H9 (cell line): ENCODE measurements around the gene PROM1. TPM values are rescaled to one million over a fixed set of nuclear protein-coding genes. Genes with fewer than 3 reads are reported as not detected.

ENCODE experiments used
- DNase-seq: peaks from one replicate; pipeline ENCODE4 v3.0.0-alpha.2; 2017
- H2AFZ ChIP-seq: one replicate; pipeline ENCODE4 v1.6.1; 2013; ENCODE audit warnings: mild to moderate bottlenecking, low read length, control low read depth, moderate library complexity
- H2AK5ac ChIP-seq: 2 replicates; pipeline ENCODE4 v1.6.1; 2013; ENCODE audit warnings: low read length, control low read depth, mixed read lengths; ENCODE audit not compliant: insufficient read length
- H2BK120ac ChIP-seq: one replicate; pipeline ENCODE4 v1.6.1; 2013; ENCODE audit warnings: low read depth, mild to moderate bottlenecking, low read length, control low read depth, inconsistent platforms; ENCODE audit not compliant: poor library complexity, severe bottlenecking
- H2BK12ac ChIP-seq: 2 replicates; pipeline ENCODE4 v1.6.1; 2013; ENCODE audit warnings: low read length, control low read depth, mixed read lengths, low read depth; ENCODE audit not compliant: insufficient read length
- H2BK15ac ChIP-seq: 2 replicates; pipeline ENCODE4 v1.6.1; 2013; ENCODE audit warnings: low read depth, low read length, control low read depth
- H2BK20ac ChIP-seq: one replicate; pipeline ENCODE4 v1.6.1; 2013; ENCODE audit warnings: low read depth, mild to moderate bottlenecking, low read length, control low read depth, inconsistent platforms; ENCODE audit not compliant: poor library complexity, severe bottlenecking
- H2BK5ac ChIP-seq: 2 replicates; pipeline ENCODE4 v1.6.1; 2013; ENCODE audit warnings: low read length, control low read depth, mixed read lengths; ENCODE audit not compliant: insufficient read length
- H3K14ac ChIP-seq: 2 replicates; pipeline ENCODE4 v1.6.1; 2013; ENCODE audit warnings: low read length, control low read depth; ENCODE audit not compliant: insufficient read depth
- H3K18ac ChIP-seq: 2 replicates; pipeline ENCODE4 v1.6.1; 2013; ENCODE audit warnings: low read depth, mild to moderate bottlenecking, mixed read lengths, low read length, control low read depth; ENCODE audit not compliant: insufficient read length
- H3K23ac ChIP-seq: 2 replicates; pipeline ENCODE4 v1.6.1; 2013; ENCODE audit warnings: low read length, control low read depth, mixed read lengths, low read depth; ENCODE audit not compliant: insufficient read length
- H3K23me2 ChIP-seq: 2 replicates; pipeline ENCODE4 v1.6.1; 2013; ENCODE audit warnings: low read depth, mild to moderate bottlenecking, mixed read lengths, low read length, control low read depth; ENCODE audit not compliant: insufficient read length, poor library complexity, severe bottlenecking
- H3K27ac ChIP-seq: 2 replicates; pipeline ENCODE4 v1.5.1; 2013; ENCODE audit warnings: low read length, control low read depth, mixed read lengths, low read depth; ENCODE audit not compliant: insufficient read length
- H3K27me3 ChIP-seq: 2 replicates; pipeline ENCODE4 v1.6.1; 2013; ENCODE audit warnings: low read length, control low read depth, inconsistent platforms; ENCODE audit not compliant: insufficient read depth
- H3K4ac ChIP-seq: 2 replicates; pipeline ENCODE4 v1.6.1; 2013; ENCODE audit warnings: low read depth, mild to moderate bottlenecking, control low read depth, inconsistent platforms, low read length, moderate library complexity
- H3K4me1 ChIP-seq: 2 replicates; pipeline ENCODE4 v1.6.1; 2013; ENCODE audit warnings: low read length, control low read depth, inconsistent platforms; ENCODE audit not compliant: insufficient read depth
- H3K4me2 ChIP-seq: 2 replicates; pipeline ENCODE4 v1.6.1; 2013; ENCODE audit warnings: low read length, control low read depth, mixed read lengths; ENCODE audit not compliant: insufficient read length, insufficient read depth
- H3K56ac ChIP-seq: 2 replicates; pipeline ENCODE4 v1.6.1; 2013; ENCODE audit warnings: low read depth, mild to moderate bottlenecking, mixed read lengths, low read length, control low read depth; ENCODE audit not compliant: insufficient read length
- H3K79me1 ChIP-seq: 2 replicates; pipeline ENCODE4 v1.6.1; 2013; ENCODE audit warnings: low read depth, mild to moderate bottlenecking, moderate library complexity, low read length, control low read depth, inconsistent platforms; ENCODE audit not compliant: insufficient read depth, poor library complexity, severe bottlenecking
- H3K79me2 ChIP-seq: 2 replicates; pipeline ENCODE4 v1.6.1; 2013; ENCODE audit warnings: low read length, control low read depth, inconsistent platforms; ENCODE audit not compliant: insufficient read depth
- H3K9ac ChIP-seq: 2 replicates; pipeline ENCODE4 v1.6.1; 2013; ENCODE audit warnings: low read length, control low read depth, mixed read lengths; ENCODE audit not compliant: insufficient read length; ENCODE audit errors: extremely low read depth
- H3K9me3 ChIP-seq: one replicate; pipeline ENCODE4 v1.6.1; 2013; ENCODE audit warnings: low read depth, low read length, inconsistent platforms; ENCODE audit not compliant: control insufficient read depth
- H3T11ph ChIP-seq: one replicate; pipeline ENCODE4 v1.6.1; 2013; ENCODE audit warnings: mild to moderate bottlenecking, low read length, control low read depth, inconsistent platforms
- H4K20me1 ChIP-seq: one replicate; pipeline ENCODE4 v1.6.1; 2013; ENCODE audit not compliant: control insufficient read depth, insufficient read length, insufficient read depth
- H4K5ac ChIP-seq: 2 replicates; pipeline ENCODE4 v1.6.1; 2013; ENCODE audit warnings: low read depth, mild to moderate bottlenecking, mixed read lengths, low read length, control low read depth; ENCODE audit not compliant: insufficient read length
- H4K8ac ChIP-seq: replicated peaks from 2 replicates; pipeline ENCODE4 v1.6.1; 2013; ENCODE audit warnings: low read length, control low read depth, mixed read lengths, low read depth; ENCODE audit not compliant: insufficient read length
- H4K91ac ChIP-seq: 2 replicates; pipeline ENCODE4 v1.6.1; 2013; ENCODE audit warnings: low read depth, mild to moderate bottlenecking, moderate library complexity, mixed read lengths, low read length, control low read depth; ENCODE audit not compliant: insufficient read length
- H3K27ac Mint-ChIP-seq, 3 experiments: 2 replicates in 2 of 3; 3 replicates in 1 of 3; pipeline ENCODE4 v1.8.0; 2020 to 2021; ENCODE audit warnings: mixed read lengths in 3 of 3, mild to moderate bottlenecking in 1 of 3, moderate library complexity in 1 of 3
- H3K27me3 Mint-ChIP-seq: 2 replicates; pipeline ENCODE4 v1.8.0; 2021; ENCODE audit warnings: low read depth, mild to moderate bottlenecking, moderate library complexity, mixed read lengths
- H3K36me3 Mint-ChIP-seq, 3 experiments: 2 replicates in 2 of 3; 3 replicates in 1 of 3; pipeline ENCODE4 v1.8.0; 2020 to 2021; ENCODE audit warnings: low read depth in 3 of 3, mixed read lengths in 3 of 3; ENCODE audit not compliant: insufficient read depth in 1 of 3
- H3K4me1 Mint-ChIP-seq, 2 experiments: 2 replicates each; pipeline ENCODE4 v1.8.0; 2020; ENCODE audit warnings: mixed read lengths in 2 of 2
- H3K4me3 Mint-ChIP-seq, 2 experiments: 2 replicates in 1 of 2; 3 replicates in 1 of 2; pipeline ENCODE4 v1.8.0; 2020 to 2021; ENCODE audit warnings: mild to moderate bottlenecking in 2 of 2, mixed read lengths in 2 of 2, moderate library complexity in 1 of 2
- H3K9me3 Mint-ChIP-seq, 2 experiments: 2 replicates in 1 of 2; 3 replicates in 1 of 2; pipeline ENCODE4 v1.8.0; 2020; ENCODE audit warnings: mild to moderate bottlenecking in 2 of 2, mixed read lengths in 2 of 2, moderate library complexity in 1 of 2
- WGBS: extraction: QIAGEN DNeasy Blood & Tissue Kit; methylation state at CpG from one replicate; pipeline ENCODE4 v1.1.7; 2013; ENCODE audit warnings: missing lambda C conversion rate, low lambda C conversion rate, mixed read lengths; ENCODE audit not compliant: insufficient read length; ENCODE audit errors: extremely low coverage; 5-methylcytosine and 5-hydroxymethylcytosine counted together
- total RNA-seq: library from RNA; stranded (reverse); gene quantifications from 2 replicates; pipeline ENCODE4 v1.2.1, GENCODE V29; 2021
- TF ChIP-seq, protein P1 (sequence below): fragments of 200-600 bp; sonication (generic); conservative IDR thresholded peaks from 3 replicates; pipeline ENCODE4 v1.8.0; 2021; ENCODE audit warnings: antibody characterized with exemption, mild to moderate bottlenecking

Gene PROM1
- total RNA-seq, 1 experiment from 2014 or later, result 98.3 TPM

DNA sequence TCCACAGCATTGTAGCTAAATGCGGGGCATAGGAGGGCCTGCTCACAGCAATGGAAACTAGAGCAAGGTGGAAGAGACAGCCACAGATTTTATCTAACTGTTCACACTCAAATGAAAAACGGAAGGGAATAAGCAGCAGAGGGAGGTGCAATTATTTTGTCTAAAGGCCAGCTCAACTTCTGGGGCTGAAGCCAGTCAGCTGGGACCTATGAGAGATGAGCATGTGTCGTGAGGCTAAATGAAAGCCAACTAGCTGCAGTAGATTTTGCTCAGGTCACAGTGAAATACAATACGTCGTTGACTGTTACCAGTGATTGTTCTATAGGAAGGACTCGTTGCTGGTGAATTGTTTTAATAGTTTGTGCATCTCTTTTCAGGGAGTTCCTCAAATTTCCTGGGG, 94.4 kb downstream of the PROM1 start:
- Histone ChIP-seq H3K79me2 (no peaks in the 10 kb centered on the region), H3K56ac (no peak overlapping the region), H3K9me3 (peaks cover 3% of the 10 kb centered on the region), H2BK12ac (no peak overlapping the region), H3K23me2 (no peaks in the 10 kb centered on the region), H3K18ac (no peak overlapping the region), H3K23ac (no peak overlapping the region), H2AK5ac (no peak overlapping the region), H3K4me1 (no peaks in the 10 kb centered on the region), H4K20me1 (no peaks in the 10 kb centered on the region), H2AFZ (no peak overlapping the region), H3K14ac (no peak overlapping the region), H3K79me1 (no peaks in the 10 kb centered on the region), H3T11ph (no peak overlapping the region), H4K91ac (no peak overlapping the region), H3K27me3 (no peaks in the 10 kb centered on the region), H2BK120ac (no peak overlapping the region), H2BK20ac (no peak overlapping the region), H3K9ac (no peak overlapping the region), H4K5ac (no peak overlapping the region), H2BK5ac (no peak overlapping the region), H3K4me2 (no peak overlapping the region), H4K8ac (no peak overlapping the region), H3K4ac (no peak overlapping the region), H2BK15ac (no peak overlapping the region), H3K27ac (no peak overlapping the region)
- Mint-ChIP-seq H3K4me3 (no peak overlapping the region), H3K4me1 (no peaks in the 10 kb centered on the region), H3K9me3 (peaks cover 0 to 3% of the 10 kb centered on the region in 2 experiments; a peak in 2 of 5 replicates), H3K27me3 (no peaks in the 10 kb centered on the region), H3K27ac (no peak overlapping the region), H3K36me3 (peaks cover 57 to 92% (median 88%) of the 10 kb centered on the region in 3 experiments)
- no peak for DNase-seq
- TF ChIP-seq, protein P1, sequence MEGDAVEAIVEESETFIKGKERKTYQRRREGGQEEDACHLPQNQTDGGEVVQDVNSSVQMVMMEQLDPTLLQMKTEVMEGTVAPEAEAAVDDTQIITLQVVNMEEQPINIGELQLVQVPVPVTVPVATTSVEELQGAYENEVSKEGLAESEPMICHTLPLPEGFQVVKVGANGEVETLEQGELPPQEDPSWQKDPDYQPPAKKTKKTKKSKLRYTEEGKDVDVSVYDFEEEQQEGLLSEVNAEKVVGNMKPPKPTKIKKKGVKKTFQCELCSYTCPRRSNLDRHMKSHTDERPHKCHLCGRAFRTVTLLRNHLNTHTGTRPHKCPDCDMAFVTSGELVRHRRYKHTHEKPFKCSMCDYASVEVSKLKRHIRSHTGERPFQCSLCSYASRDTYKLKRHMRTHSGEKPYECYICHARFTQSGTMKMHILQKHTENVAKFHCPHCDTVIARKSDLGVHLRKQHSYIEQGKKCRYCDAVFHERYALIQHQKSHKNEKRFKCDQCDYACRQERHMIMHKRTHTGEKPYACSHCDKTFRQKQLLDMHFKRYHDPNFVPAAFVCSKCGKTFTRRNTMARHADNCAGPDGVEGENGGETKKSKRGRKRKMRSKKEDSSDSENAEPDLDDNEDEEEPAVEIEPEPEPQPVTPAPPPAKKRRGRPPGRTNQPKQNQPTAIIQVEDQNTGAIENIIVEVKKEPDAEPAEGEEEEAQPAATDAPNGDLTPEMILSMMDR, result no peak
- no CpG with 5 or more reads among the region's 6 CpGs for WGBS
